Gastrocnemius medialis (tissue), 4 donors: ENCODE data around the gene PUM1.

Experiments
- POLR2A ChIP-seq, 2 donors: fragments of 450-650 bp; IDR thresholded peaks; one replicate each; pipeline ENCODE4 v1.6.1; 2017; ENCODE audit warnings: antibody characterized with exemption in 2 of 2, mild to moderate bottlenecking in 2 of 2, moderate library complexity in 2 of 2
- TF ChIP-seq, protein P1 (sequence below), 5 experiments: fragments of 450-650 bp in 3 of 5; fragments of 200-600 bp in 2 of 5; sonication (generic) in 2 of 5; IDR thresholded peaks in 4 of 5; conservative IDR thresholded peaks in 1 of 5; 1 replicate in 4 of 5; 2 replicates in 1 of 5; pipeline ENCODE4 v1.5.1; 2016 to 2019; ENCODE audit warnings: antibody characterized with exemption in 5 of 5, mild to moderate bottlenecking in 3 of 5, moderate library complexity in 3 of 5

DNA sequence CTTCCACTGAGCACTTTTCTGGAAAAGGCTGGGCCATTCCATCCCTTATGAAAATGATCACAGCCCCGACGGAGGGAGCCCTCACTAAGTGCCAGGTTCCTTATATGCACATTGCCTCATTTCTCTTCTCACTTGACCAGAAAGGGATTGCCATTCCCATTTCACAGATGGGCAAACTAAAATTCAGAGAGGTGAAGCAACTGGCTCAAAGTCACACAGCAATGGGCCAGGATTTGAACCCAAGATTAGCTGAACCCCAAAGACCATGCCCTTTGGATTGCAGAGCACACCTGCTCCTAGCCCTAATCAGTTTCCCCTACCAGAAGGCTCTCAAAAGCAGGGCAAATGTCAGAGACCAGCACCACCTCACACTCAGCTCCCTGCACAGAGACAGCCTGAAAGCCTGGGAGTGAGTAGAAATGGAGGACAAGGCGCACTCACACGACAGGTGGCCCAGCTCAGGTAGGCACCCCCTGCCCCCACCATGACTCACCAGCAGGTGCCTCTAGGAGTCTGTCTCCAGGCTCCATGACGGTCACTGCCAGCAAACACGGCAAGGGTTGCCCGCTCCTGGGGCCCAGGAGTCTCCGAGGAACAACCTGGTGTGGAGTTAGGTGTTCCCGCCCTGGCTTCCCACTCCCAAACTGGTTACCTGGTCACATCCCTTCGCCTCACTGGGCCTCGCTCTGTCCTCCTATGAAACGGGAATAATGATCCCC lies 178.6 kb downstream of the PUM1 start:
- TF ChIP-seq, protein P1, sequence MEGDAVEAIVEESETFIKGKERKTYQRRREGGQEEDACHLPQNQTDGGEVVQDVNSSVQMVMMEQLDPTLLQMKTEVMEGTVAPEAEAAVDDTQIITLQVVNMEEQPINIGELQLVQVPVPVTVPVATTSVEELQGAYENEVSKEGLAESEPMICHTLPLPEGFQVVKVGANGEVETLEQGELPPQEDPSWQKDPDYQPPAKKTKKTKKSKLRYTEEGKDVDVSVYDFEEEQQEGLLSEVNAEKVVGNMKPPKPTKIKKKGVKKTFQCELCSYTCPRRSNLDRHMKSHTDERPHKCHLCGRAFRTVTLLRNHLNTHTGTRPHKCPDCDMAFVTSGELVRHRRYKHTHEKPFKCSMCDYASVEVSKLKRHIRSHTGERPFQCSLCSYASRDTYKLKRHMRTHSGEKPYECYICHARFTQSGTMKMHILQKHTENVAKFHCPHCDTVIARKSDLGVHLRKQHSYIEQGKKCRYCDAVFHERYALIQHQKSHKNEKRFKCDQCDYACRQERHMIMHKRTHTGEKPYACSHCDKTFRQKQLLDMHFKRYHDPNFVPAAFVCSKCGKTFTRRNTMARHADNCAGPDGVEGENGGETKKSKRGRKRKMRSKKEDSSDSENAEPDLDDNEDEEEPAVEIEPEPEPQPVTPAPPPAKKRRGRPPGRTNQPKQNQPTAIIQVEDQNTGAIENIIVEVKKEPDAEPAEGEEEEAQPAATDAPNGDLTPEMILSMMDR (IDR thresholded peaks at IDR 0.05 in 4 of 5, conservative IDR thresholded peaks at IDR 0.05 in 1 of 5): no peak
- TF ChIP-seq POLR2A (IDR thresholded peaks at IDR 0.05): no peak
